Activated CD4-positive, alpha-beta T cell treated with anti-CD3 and anti-CD28 coated beads, Interleukin-2, amount 10 ng/mL, durations not matched to agents 24 days and 14 days (primary cell): ENCODE results near the gene CACNA1C. TPM values are rescaled to one million over a fixed set of nuclear protein-coding genes. Genes with fewer than 3 reads are reported as not detected.

ENCODE experiments used
- DNase-seq: peaks from one replicate; pipeline ENCODE4 v3.0.0; 2022
- H3K27ac Mint-ChIP-seq: one replicate; pipeline ENCODE4 v1.8.0; 2022; ENCODE audit warnings: mild to moderate bottlenecking, mixed read lengths
- H3K27me3 Mint-ChIP-seq: one replicate; pipeline ENCODE4 v1.8.0; 2022; ENCODE audit warnings: mixed read lengths
- H3K36me3 Mint-ChIP-seq: one replicate; pipeline ENCODE4 v1.8.0; 2022; ENCODE audit warnings: low read depth, mild to moderate bottlenecking, mixed read lengths
- H3K4me1 Mint-ChIP-seq: one replicate; pipeline ENCODE4 v1.8.0; 2021; ENCODE audit warnings: mixed read lengths
- H3K4me3 Mint-ChIP-seq: one replicate; pipeline ENCODE4 v1.8.0; 2022; ENCODE audit warnings: mild to moderate bottlenecking, moderate library complexity, mixed read lengths
- H3K9me3 Mint-ChIP-seq: one replicate; pipeline ENCODE4 v1.8.0; 2021; ENCODE audit warnings: mixed read lengths
- intact Hi-C: fragments of 100-400 bp; cut with micrococcal nuclease; formaldehyde crosslinking; loops from one replicate; pipeline ENCODE4 v1.15.1; 2023
- total RNA-seq: library from RNA; stranded (reverse); gene quantifications from 2 replicates; pipeline ENCODE4 v1.2.3, GENCODE V29; 2022

The CACNA1C gene
- 0.07 TPM in 2 replicates for total RNA-seq

GRCh38 chr12:2052826-2053678 lies at the start of gene CACNA1C:
Gene CACNA1C (plus strand): TSS chr12:2052987. CDS start chr12:2053563, 576 bp downstream.
- peak; percentile 87 for DNase-seq
- intact Hi-C loops: no loop called here
- no peaks in the 10 kb centered on the region for H3K36me3 Mint-ChIP-seq
- H3K27me3 Mint-ChIP-seq: peaks cover 78% of the 10 kb centered on the region
- H3K4me3 Mint-ChIP-seq: peak within 1 kb of the TSS; percentile 81
- peaks cover 12% of the 10 kb centered on the region for H3K4me1 Mint-ChIP-seq
- H3K9me3 Mint-ChIP-seq: no peaks in the 10 kb centered on the region
- H3K27ac Mint-ChIP-seq: no peak within 1 kb of the TSS

- peaks cover 7% of the 10 kb centered on the region for H3K36me3 Mint-ChIP-seq
- H3K27ac Mint-ChIP-seq: peak overlapping the region; percentile 98
- intact Hi-C loops: loop anchor here (1.0 to 10.0 kb wide), 2 partner anchors 209 to 313 kb away; no protein-coding TSS in a partner anchor
- H3K9me3 Mint-ChIP-seq: peaks cover 3% of the 10 kb centered on the region
- DNase-seq: no peak
- peaks cover 21% of the 10 kb centered on the region for H3K4me1 Mint-ChIP-seq
- peaks cover 11% of the 10 kb centered on the region for H3K27me3 Mint-ChIP-seq
- H3K4me3 Mint-ChIP-seq: peak overlapping the region; percentile 98
Measured at GRCh38 chr12:2003676-2004112, 49.1 kb upstream of the CACNA1C start.

GRCh38 chr12:2004113-2004929 lies 48.5 kb upstream of the CACNA1C start, which contains the start of gene DCP1B:
Gene DCP1B (minus strand): TSS chr12:2004457. CDS start chr12:2004431, 26 bp downstream.
- Mint-ChIP-seq H3K27me3 (peaks cover 14% of the 10 kb centered on the region), H3K4me1 (peaks cover 22% of the 10 kb centered on the region), H3K27ac (peak within 1 kb of the TSS; percentile 98), H3K4me3 (peak within 1 kb of the TSS; percentile 98), H3K36me3 (peaks cover 7% of the 10 kb centered on the region), H3K9me3 (peaks cover 3% of the 10 kb centered on the region)
- intact Hi-C loops: loop anchor here (1.0 to 10.0 kb wide), 2 partner anchors 210 to 314 kb away; no protein-coding TSS in a partner anchor
- DNase-seq: peak; percentile 98

- Mint-ChIP-seq H3K4me1 (peaks cover 13% of the 10 kb centered on the region), H3K9me3 (peaks cover 3% of the 10 kb centered on the region)
Measured at GRCh38 chr12:2008677-2009076, 44.1 kb upstream of the CACNA1C start.

GRCh38 chr12:2009623-2010022 lies 43.2 kb upstream of the CACNA1C start:
- intact Hi-C loops: loop anchor here (10.0 kb wide), 1 partner anchor 215 kb away; no protein-coding TSS in a partner anchor

More at GRCh38 chr12:2008677-2009076, 44.1 kb upstream of the CACNA1C start:
- Mint-ChIP-seq H3K27me3 (peaks cover 22% of the 10 kb centered on the region), H3K36me3 (peaks cover 6% of the 10 kb centered on the region), H3K27ac (no peak overlapping the region), H3K4me3 (no peak overlapping the region)
- DNase-seq: no peak
- intact Hi-C loops: loop anchor here (10.0 kb wide), 1 partner anchor 214 kb away; no protein-coding TSS in a partner anchor

GRCh38 chr12:2011643-2012607 lies 40.9 kb upstream of the CACNA1C start:
- H3K36me3 Mint-ChIP-seq: no peaks in the 10 kb centered on the region
- H3K27ac Mint-ChIP-seq: no peak overlapping the region
- intact Hi-C loops: no loop called here

More at GRCh38 chr12:2009623-2010022, 43.2 kb upstream of the CACNA1C start:
- no peaks in the 10 kb centered on the region for H3K36me3 Mint-ChIP-seq
- H3K9me3 Mint-ChIP-seq: peaks cover 3% of the 10 kb centered on the region
- H3K4me1 Mint-ChIP-seq: peaks cover 6% of the 10 kb centered on the region
- no peak overlapping the region for H3K4me3 Mint-ChIP-seq
- H3K27ac Mint-ChIP-seq: no peak overlapping the region
- no peak for DNase-seq
- peaks cover 22% of the 10 kb centered on the region for H3K27me3 Mint-ChIP-seq

GRCh38 chr12:2013086-2013485 lies 39.7 kb upstream of the CACNA1C start:
- H3K36me3 Mint-ChIP-seq: no peaks in the 10 kb centered on the region
- intact Hi-C loops: no loop called here
- H3K27ac Mint-ChIP-seq: no peak overlapping the region
- H3K4me1 Mint-ChIP-seq: peaks cover 4% of the 10 kb centered on the region
- H3K4me3 Mint-ChIP-seq: no peak overlapping the region
- H3K27me3 Mint-ChIP-seq: peaks cover 21% of the 10 kb centered on the region
- DNase-seq: no peak
- no peaks in the 10 kb centered on the region for H3K9me3 Mint-ChIP-seq

More at GRCh38 chr12:2011643-2012607, 40.9 kb upstream of the CACNA1C start:
- no peak for DNase-seq
- peaks cover 23% of the 10 kb centered on the region for H3K27me3 Mint-ChIP-seq
- no peaks in the 10 kb centered on the region for H3K9me3 Mint-ChIP-seq
- H3K4me3 Mint-ChIP-seq: no peak overlapping the region
- H3K4me1 Mint-ChIP-seq: peaks cover 4% of the 10 kb centered on the region

GRCh38 chr12:2013527-2014223 lies 39.1 kb upstream of the CACNA1C start:
- DNase-seq: no peak
- Mint-ChIP-seq H3K4me1 (peaks cover 4% of the 10 kb centered on the region), H3K27me3 (peaks cover 22% of the 10 kb centered on the region), H3K9me3 (no peaks in the 10 kb centered on the region), H3K27ac (no peak overlapping the region), H3K4me3 (no peak overlapping the region), H3K36me3 (no peaks in the 10 kb centered on the region)
- intact Hi-C loops: no loop called here

- H3K9me3 Mint-ChIP-seq: no peaks in the 10 kb centered on the region
- H3K36me3 Mint-ChIP-seq: no peaks in the 10 kb centered on the region
- H3K4me1 Mint-ChIP-seq: peaks cover 3% of the 10 kb centered on the region
- H3K27me3 Mint-ChIP-seq: peaks cover 25% of the 10 kb centered on the region
- no peak overlapping the region for H3K4me3 Mint-ChIP-seq
- no peak for DNase-seq
- H3K27ac Mint-ChIP-seq: no peak overlapping the region
- intact Hi-C loops: no loop called here
Measured at GRCh38 chr12:2014231-2014630, 38.6 kb upstream of the CACNA1C start.

- no peak overlapping the region for H3K27ac Mint-ChIP-seq
- H3K36me3 Mint-ChIP-seq: no peaks in the 10 kb centered on the region
- peaks cover 27% of the 10 kb centered on the region for H3K27me3 Mint-ChIP-seq
- no peaks in the 10 kb centered on the region for H3K4me1 Mint-ChIP-seq
- no peak overlapping the region for H3K4me3 Mint-ChIP-seq
- no peaks in the 10 kb centered on the region for H3K9me3 Mint-ChIP-seq
- intact Hi-C loops: no loop called here
- no peak for DNase-seq
Measured at GRCh38 chr12:2016862-2017545, 35.8 kb upstream of the CACNA1C start.

- intact Hi-C loops: no loop called here
- Mint-ChIP-seq H3K4me3 (no peak overlapping the region), H3K36me3 (no peaks in the 10 kb centered on the region), H3K9me3 (no peaks in the 10 kb centered on the region), H3K27me3 (peaks cover 27% of the 10 kb centered on the region), H3K27ac (no peak overlapping the region), H3K4me1 (no peaks in the 10 kb centered on the region)
- no peak for DNase-seq
Measured at GRCh38 chr12:2017546-2018337, 35.0 kb upstream of the CACNA1C start.
